NCI-H82 (cell line): Measurements from ENCODE around the gene TOPORS.
"Not testable (repeated sequence)": the region's sequence is repeated elsewhere in the genome, so short reads cannot be mapped to it uniquely, and the experiment has no call there.

Experiments used
- DNase-seq: peaks from one replicate; lab custom pipeline; 2025; lab: John Stamatoyannopoulos, UW

TOPORS gene

GRCh38 chr9:32552172-32552872 lies at the start of gene TOPORS, which contains the start of gene SMIM27:
TOPORS (minus strand) TSS chr9:32552586; CDS start chr9:32552436, 150 bp downstream.
SMIM27 (plus strand) TSS chr9:32552327; CDS start chr9:32552435, 108 bp downstream.
- DNase-seq = peak; percentile 92

- DNase-seq = not testable (repeated sequence)
These were observed 46.6 kb upstream of the TOPORS start for GRCh38 chr9:32599021-32599420.

GRCh38 chr9:32596936-32597335 lies 44.5 kb upstream of the TOPORS start:
- DNase-seq = no peak

- no peak for DNase-seq
These were observed 43.9 kb upstream of the TOPORS start for GRCh38 chr9:32596096-32596865.

GRCh38 chr9:32590898-32591297 lies 38.5 kb upstream of the TOPORS start:
- DNase-seq = no peak

- no peak for DNase-seq
These were observed 38.1 kb upstream of the TOPORS start for GRCh38 chr9:32590476-32590875.

- DNase-seq = peak; percentile 54
These were observed 36.8 kb upstream of the TOPORS start for GRCh38 chr9:32589083-32589723.

GRCh38 chr9:32587901-32588300 lies 35.5 kb upstream of the TOPORS start:
- DNase-seq = peak; percentile 1

- no peak for DNase-seq
These were observed 32.4 kb upstream of the TOPORS start for GRCh38 chr9:32584784-32585183.

- peak; percentile 68 for DNase-seq
These were observed 29.2 kb upstream of the TOPORS start for GRCh38 chr9:32581512-32582143.

- peak; percentile 21 for DNase-seq
These were observed 28.4 kb upstream of the TOPORS start for GRCh38 chr9:32580631-32581300.

GRCh38 chr9:32579706-32580331 lies 27.4 kb upstream of the TOPORS start:
- DNase-seq = peak; percentile 63

GRCh38 chr9:32578976-32579375 lies 26.6 kb upstream of the TOPORS start:
- DNase-seq = no peak

GRCh38 chr9:32577316-32577715 lies 24.9 kb upstream of the TOPORS start:
- no peak for DNase-seq

- DNase-seq = no peak
These were observed 22.5 kb upstream of the TOPORS start for GRCh38 chr9:32574858-32575257.

- DNase-seq = no peak
These were observed 21.4 kb upstream of the TOPORS start for GRCh38 chr9:32573821-32574220.

- peak; percentile 93 for DNase-seq
These were observed 20.6 kb upstream of the TOPORS start, which contains the start of gene NDUFB6 for GRCh38 chr9:32572900-32573523. NDUFB6 (minus strand) TSS chr9:32573159; CDS start chr9:32573060, 99 bp downstream.

GRCh38 chr9:32571969-32572899 lies 19.8 kb upstream of the TOPORS start:
- DNase-seq = peak; percentile 83

GRCh38 chr9:32570262-32570661 lies 17.9 kb upstream of the TOPORS start:
- DNase-seq = no peak
